ENCODE measurements around the gene HTRA2.

- TF ChIP-seq MAX (IDR thresholded peaks at IDR 0.05): no peak
- TF ChIP-seq RXRA (IDR thresholded peaks at IDR 0.05): no peak
- TF ChIP-seq GABPA (IDR thresholded peaks at IDR 0.05 in 1 of 2, conservative IDR thresholded peaks at IDR 0.05 in 1 of 2): no peak
- TF ChIP-seq CTCF (IDR thresholded peaks at IDR 0.05; ENCODE audit: low read depth, low read length, missing input control): no peak
- TF ChIP-seq ZBTB33 (IDR thresholded peaks at IDR 0.05): no peak
- no peak for TF ChIP-seq YY1 (IDR thresholded peaks at IDR 0.05)
- TF ChIP-seq TAF1 (conservative IDR thresholded peaks at IDR 0.05): no peak
- no peak for TF ChIP-seq SP1 (IDR thresholded peaks at IDR 0.05)
- no peak for TF ChIP-seq ATF3 (IDR thresholded peaks at IDR 0.05)
Observed at GRCh38 chr2:74504591-74504990, 25.1 kb upstream of the HTRA2 start.

Data from liver (tissue), 3 donors.